GM23338 (cell line): ENCODE measurements around the gene NME4. TPM values are rescaled to one million over a fixed set of nuclear protein-coding genes. Genes with fewer than 3 reads are reported as not detected.
A peak's percentile ranks its signal among the peaks of the same experiment; 100 is the strongest.

Experiments used
- ATAC-seq: fragments of 200-7000 bp; cut with Tn5 transposase; 3 replicates; pipeline ENCODE4 v1.9.1; 2020
- DNase-seq: peaks from one replicate; pipeline ENCODE4 v3.0.0-alpha.2; 2015; ENCODE audit warnings: low spot score
- H2AFZ ChIP-seq: fragments of 200-600 bp; sonication (generic); 2 replicates; pipeline ENCODE4 v1.8.0; 2016; ENCODE audit warnings: antibody characterized with exemption, mild to moderate bottlenecking, moderate library complexity
- H3F3A ChIP-seq: fragments of 200-600 bp; sonication (generic); replicated peaks from 2 replicates; pipeline ENCODE4 v1.8.0; 2017; ENCODE audit warnings: antibody characterized with exemption, mixed run types, low read depth
- H3K27ac ChIP-seq: fragments of 200-600 bp; sonication (generic); 2 replicates; pipeline ENCODE4 v1.6.1; 2016; ENCODE audit warnings: low read depth
- H3K27me3 ChIP-seq: fragments of 200-600 bp; sonication (generic); 2 replicates; pipeline ENCODE4 v1.8.0; 2016; ENCODE audit warnings: mild to moderate bottlenecking, mixed run types, moderate library complexity; ENCODE audit not compliant: insufficient read depth
- H3K36me3 ChIP-seq: fragments of 200-600 bp; sonication (generic); 2 replicates; pipeline ENCODE4 v1.8.0; 2016; ENCODE audit warnings: mild to moderate bottlenecking; ENCODE audit not compliant: insufficient read depth
- H3K4me1 ChIP-seq: fragments of 200-600 bp; sonication (generic); 2 replicates; pipeline ENCODE4 v1.8.0; 2016; ENCODE audit warnings: mild to moderate bottlenecking, moderate library complexity; ENCODE audit not compliant: insufficient read depth
- H3K4me2 ChIP-seq: fragments of 200-600 bp; sonication (generic); 2 replicates; pipeline ENCODE4 v1.7.1; 2017; ENCODE audit warnings: mixed run types
- H3K4me3 ChIP-seq: fragments of 200-600 bp; sonication (generic); 2 replicates; pipeline ENCODE4 v1.6.1; 2016; ENCODE audit warnings: mixed run types
- H3K79me2 ChIP-seq: fragments of 200-600 bp; sonication (generic); replicated peaks from 2 replicates; pipeline ENCODE4 v1.8.0; 2017; ENCODE audit warnings: mild to moderate bottlenecking; ENCODE audit not compliant: insufficient read depth
- H3K9me2 ChIP-seq: fragments of 200-600 bp; sonication (generic); 2 replicates; pipeline ENCODE4 v1.8.0; 2017; ENCODE audit not compliant: insufficient read depth
- H4K20me1 ChIP-seq: fragments of 200-600 bp; sonication (generic); replicated peaks from 2 replicates; pipeline ENCODE4 v1.8.0; 2017; ENCODE audit warnings: mild to moderate bottlenecking; ENCODE audit not compliant: insufficient read depth
- H3K27ac Mint-ChIP-seq: 2 replicates; pipeline ENCODE4 v1.8.0; 2020; ENCODE audit warnings: inconsistent platforms, mild to moderate bottlenecking, moderate library complexity, mixed read lengths
- H3K27me3 Mint-ChIP-seq: 3 replicates; pipeline ENCODE4 v1.8.0; 2022; ENCODE audit warnings: low read depth, mild to moderate bottlenecking, moderate library complexity, mixed read lengths, inconsistent platforms; ENCODE audit not compliant: insufficient read depth, poor library complexity
- H3K36me3 Mint-ChIP-seq: 3 replicates; pipeline ENCODE4 v1.8.0; 2021; ENCODE audit warnings: low read depth, mild to moderate bottlenecking, inconsistent platforms, moderate library complexity, mixed read lengths
- H3K4me1 Mint-ChIP-seq: 3 replicates; pipeline ENCODE4 v1.8.0; 2020; ENCODE audit warnings: mild to moderate bottlenecking, inconsistent platforms, mixed read lengths
- H3K4me3 Mint-ChIP-seq: 3 replicates; pipeline ENCODE4 v1.8.0; 2021; ENCODE audit warnings: moderate library complexity, mild to moderate bottlenecking, inconsistent platforms, mixed read lengths
- H3K9me3 Mint-ChIP-seq: 3 replicates; pipeline ENCODE4 v1.8.0; 2020; ENCODE audit warnings: moderate library complexity, mild to moderate bottlenecking, inconsistent platforms, mixed read lengths
- CREB1 ChIP-seq: fragments of 250-450 bp; sonication (Bioruptor Pico); IDR thresholded peaks from 2 replicates; pipeline ENCODE4 v1.5.0; 2020; ENCODE audit warnings: low read depth, mild to moderate bottlenecking, moderate library complexity
- CTCF ChIP-seq, 2 experiments: fragments of 200-600 bp in 1 of 2; sonication (generic) in 1 of 2; conservative IDR thresholded peaks; 2 replicates each; pipeline versions ENCODE4 v1.5.1 to v1.6.1; 2016 to 2017; ENCODE audit warnings: antibody characterized with exemption in 2 of 2, low read depth in 2 of 2, mild to moderate bottlenecking in 2 of 2, moderate library complexity in 1 of 2
- ETS1 ChIP-seq: IDR thresholded peaks from 2 replicates; pipeline ENCODE4 v1.6.1; 2016; ENCODE audit warnings: antibody characterized with exemption
- EZH2 ChIP-seq: fragments of 200-600 bp; sonication (generic); IDR thresholded peaks from one replicate; pipeline ENCODE4 v1.8.0; 2017; ENCODE audit warnings: antibody characterized with exemption, mild to moderate bottlenecking, low read depth; ENCODE audit not compliant: unreplicated experiment
- EZH2phosphoT487 ChIP-seq: fragments of 200-600 bp; sonication (generic); IDR thresholded peaks from one replicate; pipeline ENCODE4 v1.8.1; 2018; ENCODE audit warnings: antibody characterized with exemption; ENCODE audit not compliant: unreplicated experiment
- JUNB ChIP-seq: IDR thresholded peaks from one replicate; pipeline ENCODE4 v1.6.1; 2016; ENCODE audit warnings: antibody characterized with exemption; ENCODE audit not compliant: unreplicated experiment
- NANOG ChIP-seq: IDR thresholded peaks from 2 replicates; pipeline ENCODE4 v1.6.1; 2016; ENCODE audit warnings: antibody characterized with exemption, borderline replicate concordance
- POLR2AphosphoS5 ChIP-seq: IDR thresholded peaks from 2 replicates; pipeline ENCODE4 v1.6.1; 2016; ENCODE audit warnings: antibody characterized with exemption, low read depth
- STAT1 ChIP-seq: IDR thresholded peaks from one replicate; pipeline ENCODE4 v1.6.1; 2016; ENCODE audit warnings: antibody characterized with exemption; ENCODE audit not compliant: unreplicated experiment
- ZNF114 ChIP-seq: fragments of 250-450 bp; sonication (Bioruptor Pico); IDR thresholded peaks from 2 replicates; pipeline ENCODE4 v1.5.0; 2020; ENCODE audit warnings: mild to moderate bottlenecking, moderate library complexity
- ZNF331 ChIP-seq: fragments of 250-450 bp; sonication (Bioruptor Pico); IDR thresholded peaks from 2 replicates; pipeline ENCODE4 v1.5.0; 2020; ENCODE audit warnings: low read depth, mild to moderate bottlenecking, moderate library complexity
- polyA plus RNA-seq: library from polyadenylated mRNA; unstranded; fragments of >200 nt; fragmentation: Nextera tagmentation; extraction: Ambion mirVana; gene quantifications from 2 replicates; pipeline ENCODE4 v1.2.1, GENCODE V29; 2016
- total RNA-seq: library from RNA; depleted of rRNA; stranded (reverse); fragments of >200 nt; shearing (Covaris generic); gene quantifications from 2 replicates; pipeline ENCODE4 v1.2.3, GENCODE V29; 2014
- TF ChIP-seq, protein P1 (sequence below): IDR thresholded peaks from one replicate; pipeline ENCODE4 v1.6.1; 2018; ENCODE audit warnings: antibody characterized with exemption; ENCODE audit not compliant: unreplicated experiment
- TF ChIP-seq, protein P2 (sequence below): fragments of 250-450 bp; sonication (Bioruptor Pico); IDR thresholded peaks from 2 replicates; pipeline ENCODE4 v1.5.0; 2020; ENCODE audit warnings: mild to moderate bottlenecking, moderate library complexity

NME4 gene
- total and polyA plus RNA-seq, 2 experiments from 2014 or later, result 249 to 511 TPM

DNA sequence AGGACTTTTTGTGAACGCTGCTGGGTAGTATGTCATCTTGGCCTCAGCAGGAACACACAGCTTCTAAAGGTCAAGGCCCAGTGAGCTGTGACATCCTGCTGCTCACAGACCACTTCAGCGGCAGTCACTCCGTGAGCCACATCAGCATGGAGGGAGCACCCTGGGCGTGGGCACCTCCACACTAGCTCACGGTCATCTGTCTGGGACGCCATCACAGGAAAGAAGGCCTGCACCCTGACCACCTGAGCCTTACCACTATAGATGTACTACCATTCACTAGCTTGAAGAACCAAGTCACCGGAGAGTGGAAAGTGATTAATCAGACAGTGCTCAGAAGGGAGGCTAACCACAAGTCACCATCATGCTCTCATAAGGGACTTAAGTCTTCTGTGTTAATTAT, 47.8 kb upstream of the NME4 start (continued):
- TF ChIP-seq, protein P1, sequence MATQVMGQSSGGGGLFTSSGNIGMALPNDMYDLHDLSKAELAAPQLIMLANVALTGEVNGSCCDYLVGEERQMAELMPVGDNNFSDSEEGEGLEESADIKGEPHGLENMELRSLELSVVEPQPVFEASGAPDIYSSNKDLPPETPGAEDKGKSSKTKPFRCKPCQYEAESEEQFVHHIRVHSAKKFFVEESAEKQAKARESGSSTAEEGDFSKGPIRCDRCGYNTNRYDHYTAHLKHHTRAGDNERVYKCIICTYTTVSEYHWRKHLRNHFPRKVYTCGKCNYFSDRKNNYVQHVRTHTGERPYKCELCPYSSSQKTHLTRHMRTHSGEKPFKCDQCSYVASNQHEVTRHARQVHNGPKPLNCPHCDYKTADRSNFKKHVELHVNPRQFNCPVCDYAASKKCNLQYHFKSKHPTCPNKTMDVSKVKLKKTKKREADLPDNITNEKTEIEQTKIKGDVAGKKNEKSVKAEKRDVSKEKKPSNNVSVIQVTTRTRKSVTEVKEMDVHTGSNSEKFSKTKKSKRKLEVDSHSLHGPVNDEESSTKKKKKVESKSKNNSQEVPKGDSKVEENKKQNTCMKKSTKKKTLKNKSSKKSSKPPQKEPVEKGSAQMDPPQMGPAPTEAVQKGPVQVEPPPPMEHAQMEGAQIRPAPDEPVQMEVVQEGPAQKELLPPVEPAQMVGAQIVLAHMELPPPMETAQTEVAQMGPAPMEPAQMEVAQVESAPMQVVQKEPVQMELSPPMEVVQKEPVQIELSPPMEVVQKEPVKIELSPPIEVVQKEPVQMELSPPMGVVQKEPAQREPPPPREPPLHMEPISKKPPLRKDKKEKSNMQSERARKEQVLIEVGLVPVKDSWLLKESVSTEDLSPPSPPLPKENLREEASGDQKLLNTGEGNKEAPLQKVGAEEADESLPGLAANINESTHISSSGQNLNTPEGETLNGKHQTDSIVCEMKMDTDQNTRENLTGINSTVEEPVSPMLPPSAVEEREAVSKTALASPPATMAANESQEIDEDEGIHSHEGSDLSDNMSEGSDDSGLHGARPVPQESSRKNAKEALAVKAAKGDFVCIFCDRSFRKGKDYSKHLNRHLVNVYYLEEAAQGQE, result no peak
- TF ChIP-seq EZH2 (no peak), POLR2AphosphoS5 (no peak), NANOG (no peak), STAT1 (no peak), EZH2phosphoT487 (no peak), CREB1 (CRISPR knock-in tag) (no peak)

GRCh38 chr16:350203-350602, 46.8 kb upstream of the NME4 start:
- Histone ChIP-seq H3K79me2 (peaks cover 67% of the 10 kb centered on the region), H3K27me3 (no peaks in the 10 kb centered on the region), H3K4me2 (no peak overlapping the region), H3K36me3 (no peaks in the 10 kb centered on the region), H3F3A (peaks cover 6% of the 10 kb centered on the region; the same call in 1 of the 2 replicates), H3K9me2 (no peaks in the 10 kb centered on the region), H2AFZ (no peak overlapping the region), H3K4me3 (no peak overlapping the region), H3K4me1 (no peaks in the 10 kb centered on the region; the same call in 1 of the 2 replicates), H3K27ac (no peak overlapping the region), H4K20me1 (peaks cover 41% of the 10 kb centered on the region)
- Mint-ChIP-seq H3K27me3 (peaks cover 3% of the 10 kb centered on the region), H3K4me3 (peak overlapping the region; percentile 87; the same call in 2 of the 3 replicates), H3K36me3 (peaks cover 32% of the 10 kb centered on the region), H3K9me3 (no peaks in the 10 kb centered on the region), H3K27ac (no peak overlapping the region), H3K4me1 (peaks cover 11% of the 10 kb centered on the region)
- DNase-seq (no peak), ATAC-seq (no peak)
- TF ChIP-seq ZNF331 (CRISPR knock-in tag) (no peak), JUNB (no peak), CREB1 (CRISPR knock-in tag) (no peak), STAT1 (no peak), ZNF114 (CRISPR knock-in tag) (no peak), ETS1 (no peak), EZH2 (no peak), EZH2phosphoT487 (no peak), CTCF (conservative IDR thresholded peaks at IDR 0.05; ENCODE audit: low read depth in 2 of 2) (no peak)
- TF ChIP-seq, protein P2, sequence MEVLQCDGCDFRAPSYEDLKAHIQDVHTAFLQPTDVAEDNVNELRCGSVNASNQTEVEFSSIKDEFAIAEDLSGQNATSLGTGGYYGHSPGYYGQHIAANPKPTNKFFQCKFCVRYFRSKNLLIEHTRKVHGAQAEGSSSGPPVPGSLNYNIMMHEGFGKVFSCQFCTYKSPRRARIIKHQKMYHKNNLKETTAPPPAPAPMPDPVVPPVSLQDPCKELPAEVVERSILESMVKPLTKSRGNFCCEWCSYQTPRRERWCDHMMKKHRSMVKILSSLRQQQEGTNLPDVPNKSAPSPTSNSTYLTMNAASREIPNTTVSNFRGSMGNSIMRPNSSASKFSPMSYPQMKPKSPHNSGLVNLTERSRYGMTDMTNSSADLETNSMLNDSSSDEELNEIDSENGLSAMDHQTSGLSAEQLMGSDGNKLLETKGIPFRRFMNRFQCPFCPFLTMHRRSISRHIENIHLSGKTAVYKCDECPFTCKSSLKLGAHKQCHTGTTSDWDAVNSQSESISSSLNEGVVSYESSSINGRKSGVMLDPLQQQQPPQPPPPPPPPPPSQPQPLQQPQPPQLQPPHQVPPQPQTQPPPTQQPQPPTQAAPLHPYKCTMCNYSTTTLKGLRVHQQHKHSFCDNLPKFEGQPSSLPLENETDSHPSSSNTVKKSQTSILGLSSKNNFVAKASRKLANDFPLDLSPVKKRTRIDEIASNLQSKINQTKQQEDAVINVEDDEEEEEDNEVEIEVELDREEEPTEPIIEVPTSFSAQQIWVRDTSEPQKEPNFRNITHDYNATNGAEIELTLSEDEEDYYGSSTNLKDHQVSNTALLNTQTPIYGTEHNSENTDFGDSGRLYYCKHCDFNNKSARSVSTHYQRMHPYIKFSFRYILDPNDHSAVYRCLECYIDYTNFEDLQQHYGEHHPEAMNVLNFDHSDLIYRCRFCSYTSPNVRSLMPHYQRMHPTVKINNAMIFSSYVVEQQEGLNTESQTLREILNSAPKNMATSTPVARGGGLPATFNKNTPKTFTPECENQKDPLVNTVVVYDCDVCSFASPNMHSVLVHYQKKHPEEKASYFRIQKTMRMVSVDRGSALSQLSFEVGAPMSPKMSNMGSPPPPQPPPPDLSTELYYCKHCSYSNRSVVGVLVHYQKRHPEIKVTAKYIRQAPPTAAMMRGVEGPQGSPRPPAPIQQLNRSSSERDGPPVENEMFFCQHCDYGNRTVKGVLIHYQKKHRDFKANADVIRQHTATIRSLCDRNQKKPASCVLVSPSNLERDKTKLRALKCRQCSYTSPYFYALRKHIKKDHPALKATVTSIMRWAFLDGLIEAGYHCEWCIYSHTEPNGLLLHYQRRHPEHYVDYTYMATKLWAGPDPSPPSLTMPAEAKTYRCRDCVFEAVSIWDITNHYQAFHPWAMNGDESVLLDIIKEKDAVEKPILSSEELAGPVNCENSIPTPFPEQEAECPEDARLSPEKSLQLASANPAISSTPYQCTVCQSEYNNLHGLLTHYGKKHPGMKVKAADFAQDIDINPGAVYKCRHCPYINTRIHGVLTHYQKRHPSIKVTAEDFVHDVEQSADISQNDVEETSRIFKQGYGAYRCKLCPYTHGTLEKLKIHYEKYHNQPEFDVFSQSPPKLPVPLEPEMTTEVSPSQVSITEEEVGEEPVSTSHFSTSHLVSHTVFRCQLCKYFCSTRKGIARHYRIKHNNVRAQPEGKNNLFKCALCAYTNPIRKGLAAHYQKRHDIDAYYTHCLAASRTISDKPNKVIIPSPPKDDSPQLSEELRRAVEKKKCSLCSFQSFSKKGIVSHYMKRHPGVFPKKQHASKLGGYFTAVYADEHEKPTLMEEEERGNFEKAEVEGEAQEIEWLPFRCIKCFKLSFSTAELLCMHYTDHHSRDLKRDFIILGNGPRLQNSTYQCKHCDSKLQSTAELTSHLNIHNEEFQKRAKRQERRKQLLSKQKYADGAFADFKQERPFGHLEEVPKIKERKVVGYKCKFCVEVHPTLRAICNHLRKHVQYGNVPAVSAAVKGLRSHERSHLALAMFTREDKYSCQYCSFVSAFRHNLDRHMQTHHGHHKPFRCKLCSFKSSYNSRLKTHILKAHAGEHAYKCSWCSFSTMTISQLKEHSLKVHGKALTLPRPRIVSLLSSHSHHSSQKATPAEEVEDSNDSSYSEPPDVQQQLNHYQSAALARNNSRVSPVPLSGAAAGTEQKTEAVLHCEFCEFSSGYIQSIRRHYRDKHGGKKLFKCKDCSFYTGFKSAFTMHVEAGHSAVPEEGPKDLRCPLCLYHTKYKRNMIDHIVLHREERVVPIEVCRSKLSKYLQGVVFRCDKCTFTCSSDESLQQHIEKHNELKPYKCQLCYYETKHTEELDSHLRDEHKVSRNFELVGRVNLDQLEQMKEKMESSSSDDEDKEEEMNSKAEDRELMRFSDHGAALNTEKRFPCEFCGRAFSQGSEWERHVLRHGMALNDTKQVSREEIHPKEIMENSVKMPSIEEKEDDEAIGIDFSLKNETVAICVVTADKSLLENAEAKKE (CRISPR knock-in tag), result no peak
